ENCODE measurements around the gene FNDC11.

Gene FNDC11

DNA sequence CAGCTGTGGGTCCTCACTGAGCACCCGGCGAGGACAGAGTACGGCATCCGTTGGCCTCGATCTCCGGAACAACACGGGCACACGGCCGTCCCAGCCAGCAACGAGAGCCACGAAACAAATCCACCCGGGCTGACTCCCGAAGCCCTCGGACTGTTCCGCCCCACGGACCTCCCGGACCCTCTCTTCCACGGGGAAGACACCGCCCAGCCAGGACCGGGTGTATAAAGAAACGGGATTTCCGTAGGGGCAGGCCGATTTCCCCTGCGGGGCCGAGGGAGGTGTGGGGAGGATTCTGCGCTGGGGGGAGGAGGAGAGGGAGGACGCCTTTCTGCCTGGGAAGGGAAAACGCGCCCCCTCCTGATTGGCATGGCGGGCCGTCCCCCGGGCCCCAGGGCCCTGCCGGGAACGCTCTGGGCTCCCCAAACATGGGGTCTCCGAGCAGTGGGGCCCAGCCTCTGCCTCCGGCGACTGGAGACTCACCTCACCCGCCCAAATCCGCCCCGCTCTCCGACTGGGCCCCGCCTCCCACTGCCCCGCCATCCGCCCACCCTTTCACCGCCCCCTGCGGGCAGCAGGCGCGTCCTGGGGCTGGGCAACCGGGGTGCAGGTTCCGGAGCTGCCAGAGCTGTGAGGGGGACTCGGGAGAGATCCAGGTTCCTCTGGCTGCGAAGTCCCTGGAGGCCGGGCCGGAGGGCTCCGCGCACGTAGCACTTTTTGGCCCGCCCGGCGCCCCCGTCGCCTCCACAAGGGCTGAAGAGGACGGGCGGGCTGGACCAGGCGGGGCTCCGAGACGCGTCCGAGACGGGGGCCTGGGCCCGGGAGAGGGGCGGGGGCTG lies 34.1 kb upstream of the FNDC11 start:
- TF ChIP-seq, protein P1, sequence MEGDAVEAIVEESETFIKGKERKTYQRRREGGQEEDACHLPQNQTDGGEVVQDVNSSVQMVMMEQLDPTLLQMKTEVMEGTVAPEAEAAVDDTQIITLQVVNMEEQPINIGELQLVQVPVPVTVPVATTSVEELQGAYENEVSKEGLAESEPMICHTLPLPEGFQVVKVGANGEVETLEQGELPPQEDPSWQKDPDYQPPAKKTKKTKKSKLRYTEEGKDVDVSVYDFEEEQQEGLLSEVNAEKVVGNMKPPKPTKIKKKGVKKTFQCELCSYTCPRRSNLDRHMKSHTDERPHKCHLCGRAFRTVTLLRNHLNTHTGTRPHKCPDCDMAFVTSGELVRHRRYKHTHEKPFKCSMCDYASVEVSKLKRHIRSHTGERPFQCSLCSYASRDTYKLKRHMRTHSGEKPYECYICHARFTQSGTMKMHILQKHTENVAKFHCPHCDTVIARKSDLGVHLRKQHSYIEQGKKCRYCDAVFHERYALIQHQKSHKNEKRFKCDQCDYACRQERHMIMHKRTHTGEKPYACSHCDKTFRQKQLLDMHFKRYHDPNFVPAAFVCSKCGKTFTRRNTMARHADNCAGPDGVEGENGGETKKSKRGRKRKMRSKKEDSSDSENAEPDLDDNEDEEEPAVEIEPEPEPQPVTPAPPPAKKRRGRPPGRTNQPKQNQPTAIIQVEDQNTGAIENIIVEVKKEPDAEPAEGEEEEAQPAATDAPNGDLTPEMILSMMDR (IDR thresholded peaks at IDR 0.05; ENCODE audit: low read depth, low read length, missing control alignments), result peak; percentile 16
- DNase-seq (ENCODE audit: low read depth), result no peak
- peak overlapping the region; percentile 77 for H3K4me3 ChIP-seq (ENCODE audit: low read depth, low read length)

DNA sequence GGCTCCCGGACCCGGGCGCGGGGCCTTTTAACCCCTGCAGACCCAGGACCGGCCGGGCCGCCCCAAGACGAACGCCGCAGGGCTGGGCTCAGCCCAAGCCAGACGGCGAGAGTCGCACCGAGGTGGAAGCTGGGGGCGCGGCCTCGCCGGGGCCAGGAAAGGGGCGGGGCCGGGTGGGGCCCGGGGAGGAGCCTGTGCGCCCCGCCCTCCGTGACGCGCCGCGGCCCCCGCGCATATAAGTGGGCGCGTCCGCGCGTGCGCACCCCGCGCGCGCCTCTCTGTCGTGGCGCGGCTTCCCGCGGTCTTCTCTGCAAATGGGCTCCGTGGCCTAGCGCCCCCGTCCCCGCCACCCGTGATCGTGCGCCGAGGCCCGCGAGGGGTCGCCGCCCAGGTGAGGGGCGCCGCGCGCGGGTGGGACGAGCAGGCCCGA lies 33.4 kb upstream of the FNDC11 start, which contains the start of gene PPDPF:
Gene PPDPF (plus strand): TSS at position 262 of the 430 bp plus-strand sequence. CDS start 544 bp downstream, outside the sequence.
- TF ChIP-seq, protein P1 (IDR thresholded peaks at IDR 0.05; ENCODE audit: low read depth, low read length, missing control alignments), result no peak
- DNase-seq (ENCODE audit: low read depth), result no peak

DNA sequence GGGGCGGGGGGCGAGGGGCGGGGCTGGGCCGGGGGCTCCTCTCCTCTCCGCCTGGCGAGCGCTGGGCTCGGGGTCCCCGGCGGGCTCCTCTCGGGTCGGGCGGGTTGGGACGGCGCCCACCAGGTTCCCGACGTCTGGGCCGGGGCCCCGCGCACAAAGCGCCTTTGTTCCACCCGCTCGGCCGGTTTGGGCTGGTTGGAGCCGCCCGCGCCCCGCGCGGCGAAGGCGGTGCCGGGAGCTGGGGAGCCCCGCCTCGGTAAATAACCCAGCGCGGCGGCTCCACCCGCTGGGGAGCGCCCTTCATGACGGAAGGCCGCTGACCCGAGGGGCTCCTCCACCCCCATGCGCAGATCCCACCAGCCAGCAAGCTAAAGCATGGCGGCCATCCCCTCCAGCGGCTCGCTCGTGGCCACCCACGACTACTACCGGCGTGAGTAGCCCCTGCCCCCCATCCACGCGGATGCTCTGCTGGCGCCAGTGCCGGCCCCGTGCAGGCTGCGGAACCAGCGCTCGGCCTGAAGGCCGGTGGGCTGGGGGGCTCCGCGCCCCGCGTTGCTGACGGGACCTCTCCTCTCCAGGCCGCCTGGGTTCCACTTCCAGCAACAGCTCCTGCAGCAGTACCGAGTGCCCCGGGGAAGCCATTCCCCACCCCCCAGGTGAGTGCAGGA lies 32.9 kb upstream of the FNDC11 start:
- TF ChIP-seq, protein P1 (IDR thresholded peaks at IDR 0.05; ENCODE audit: low read depth, low read length, missing control alignments), result no peak
- H3K4me3 ChIP-seq (ENCODE audit: low read depth, low read length), result peak overlapping the region; percentile 77

More for the DNA sequence above, 33.4 kb upstream of the FNDC11 start, which contains the start of gene PPDPF:
- peak within 1 kb of the TSS; percentile 77 for H3K4me3 ChIP-seq (ENCODE audit: low read depth, low read length)

DNA sequence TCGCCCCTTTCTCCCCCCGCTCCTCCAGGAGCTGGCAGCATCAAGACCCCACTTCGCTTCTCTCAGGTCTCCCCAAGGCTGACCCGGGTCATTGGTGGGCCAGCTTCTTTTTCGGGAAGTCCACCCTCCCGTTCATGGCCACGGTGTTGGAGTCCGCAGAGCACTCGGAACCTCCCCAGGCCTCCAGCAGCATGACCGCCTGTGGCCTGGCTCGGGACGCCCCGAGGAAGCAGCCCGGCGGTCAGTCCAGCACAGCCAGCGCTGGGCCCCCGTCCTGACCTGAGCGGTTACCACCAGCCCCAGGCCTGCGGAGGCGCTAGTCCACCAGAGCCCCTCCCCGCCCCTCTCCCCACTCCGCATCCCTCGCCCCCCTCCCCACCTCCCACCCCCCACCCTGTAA lies 32.4 kb upstream of the FNDC11 start:
- peak overlapping the region; percentile 77 for H3K4me3 ChIP-seq (ENCODE audit: low read depth, low read length)
- DNase-seq (ENCODE audit: low read depth), result no peak
- TF ChIP-seq, protein P1 (IDR thresholded peaks at IDR 0.05; ENCODE audit: low read depth, low read length, missing control alignments), result no peak

More for the DNA sequence above, 32.9 kb upstream of the FNDC11 start:
- no peak for DNase-seq (ENCODE audit: low read depth)

DNA sequence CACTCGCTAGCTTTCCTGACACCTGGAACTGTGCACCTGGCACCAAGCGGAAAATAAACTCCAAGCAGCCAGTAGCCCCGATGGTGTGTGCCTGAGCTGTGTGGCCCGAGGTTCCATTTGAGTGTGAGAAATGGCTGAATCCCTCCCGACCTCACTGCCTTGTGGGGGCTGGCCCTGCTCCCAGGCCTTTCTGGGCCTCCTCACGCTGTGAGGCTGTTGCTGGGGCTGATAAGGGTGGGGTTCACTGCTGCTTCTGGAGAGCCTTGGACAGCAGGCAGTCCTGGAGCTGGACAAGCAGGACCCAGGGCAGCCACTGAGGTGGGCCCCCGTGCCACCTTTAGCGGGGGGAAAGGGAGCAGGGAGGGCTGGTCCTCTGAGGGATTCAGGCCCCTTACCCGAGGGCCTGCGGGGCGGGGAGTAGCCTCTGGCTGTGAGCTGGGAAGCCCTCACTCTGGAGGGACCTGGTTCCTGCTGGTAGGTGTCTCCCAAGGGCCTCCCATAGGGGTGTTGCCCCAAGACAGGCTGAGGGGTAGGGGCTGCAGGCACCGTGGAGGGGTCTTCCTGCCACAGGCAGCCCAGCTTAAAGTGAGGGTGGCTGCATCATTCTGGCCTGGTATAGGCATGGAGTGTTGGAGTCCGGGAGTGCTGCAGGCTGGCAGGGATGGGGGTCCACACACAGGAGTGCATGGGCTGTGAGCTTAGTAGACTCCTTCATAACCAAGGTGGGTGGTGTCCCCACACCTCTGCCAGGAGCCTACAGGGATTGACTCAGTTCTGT lies 31.7 kb upstream of the FNDC11 start:
- no peak overlapping the region for H3K4me3 ChIP-seq (ENCODE audit: low read depth, low read length)
- no peak for DNase-seq (ENCODE audit: low read depth)
- TF ChIP-seq, protein P1 (IDR thresholded peaks at IDR 0.05; ENCODE audit: low read depth, low read length, missing control alignments), result no peak

DNA sequence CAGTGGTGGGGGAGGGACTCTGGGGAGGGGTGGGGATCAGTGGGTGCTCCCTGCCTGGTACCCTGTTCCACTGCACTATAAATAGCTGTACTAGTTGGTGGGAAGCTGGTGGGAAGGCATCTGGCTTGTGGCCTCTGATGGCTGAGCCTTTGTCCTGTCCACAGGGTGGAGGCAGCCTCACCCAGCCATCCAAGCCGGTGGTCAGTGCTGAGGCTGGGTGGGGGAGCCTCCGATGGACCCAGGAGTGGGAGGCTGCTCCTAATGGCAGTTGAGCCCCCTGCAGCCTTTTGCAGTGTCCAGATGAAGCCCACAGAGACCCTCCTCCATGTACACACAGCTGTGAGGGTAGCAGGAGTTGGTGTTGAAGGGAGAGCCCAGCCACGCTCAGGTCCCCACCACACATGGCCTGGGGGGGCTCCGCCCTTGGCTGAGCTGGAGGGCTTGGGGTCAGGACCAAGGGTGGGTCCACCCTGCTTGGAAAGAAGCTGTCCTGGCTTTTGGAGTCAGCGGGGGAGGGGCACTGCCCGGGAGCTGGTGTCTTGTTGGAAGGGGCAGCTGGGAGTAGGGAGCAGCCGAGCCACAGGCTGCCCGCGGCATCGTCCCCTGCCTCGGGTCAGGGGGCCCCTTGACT lies 30.9 kb upstream of the FNDC11 start:
- no peak overlapping the region for H3K4me3 ChIP-seq (ENCODE audit: low read depth, low read length)
- no peak for DNase-seq (ENCODE audit: low read depth)
- TF ChIP-seq, protein P1 (IDR thresholded peaks at IDR 0.05; ENCODE audit: low read depth, low read length, missing control alignments), result no peak

Data from GM12864 (cell line).